Panc1 (cell line): ENCODE data around the gene SHROOM2. TPM values are rescaled to one million over a fixed set of nuclear protein-coding genes. Genes with fewer than 3 reads are reported as not detected.

Source experiments
- ATAC-seq: fragments of 200-7000 bp; cut with Tn5 transposase; 2 replicates; pipeline ENCODE4 v1.9.1; 2020; ENCODE audit warnings: mild to moderate bottlenecking, moderate library complexity
- BruUV-seq: library from RNA; stranded (reverse); fragments of 400-500 nt; replicated peaks from 2 replicates; lab custom pipeline; 2021; lab: Mats Ljungman, UMichigan
- CTCF ChIA-PET: fragments of 300-600 bp; sonication (Branson Sonifier 250); formaldehyde crosslinking; loops from one replicate; lab custom pipeline; 2022; ENCODE audit warnings: antibody characterized with exemption; lab: Charles Lee
- POLR2A ChIA-PET: fragments of 300-600 bp; sonication (Branson Sonifier 250); formaldehyde crosslinking; loops from one replicate; lab custom pipeline; 2022; ENCODE audit warnings: antibody characterized with exemption; lab: Charles Lee
- DNase-seq: peaks from one replicate; pipeline ENCODE4 v3.0.0-alpha.2; 2010; ENCODE audit warnings: low read depth, low spot score
- H3K27ac ChIP-seq: 2 replicates; pipeline ENCODE4 v1.5.1; 2011; ENCODE audit warnings: mild to moderate bottlenecking, low read length, inconsistent platforms
- H3K27me3 ChIP-seq: fragments of 200-500 bp; sonication (Bioruptor generic); 2 replicates; pipeline ENCODE4 v1.6.0; 2014; ENCODE audit warnings: low read length, inconsistent platforms; ENCODE audit not compliant: control insufficient read depth, insufficient read depth
- H3K36me3 ChIP-seq: fragments of 200-500 bp; sonication (Bioruptor generic); 2 replicates; pipeline ENCODE4 v1.5.1; 2014; ENCODE audit warnings: inconsistent platforms, mild to moderate bottlenecking, low read length, moderate library complexity; ENCODE audit not compliant: control insufficient read depth, insufficient read depth
- H3K4me1 ChIP-seq: 2 replicates; pipeline ENCODE4 v1.5.1; 2011; ENCODE audit warnings: inconsistent platforms, mild to moderate bottlenecking, low read length, moderate library complexity; ENCODE audit not compliant: control insufficient read depth, insufficient read depth
- H3K4me3 ChIP-seq, 2 experiments: 2 replicates each; pipeline ENCODE4 v1.5.1; 2011 to 2012; ENCODE audit warnings: low read depth in 2 of 2, low read length in 2 of 2, mild to moderate bottlenecking in 2 of 2, inconsistent platforms in 1 of 2, moderate library complexity in 1 of 2
- H3K9me3 ChIP-seq: fragments of 200-500 bp; sonication (Bioruptor generic); 2 replicates; pipeline ENCODE4 v1.5.1; 2014; ENCODE audit warnings: low read depth, mild to moderate bottlenecking, inconsistent platforms, low read length, moderate library complexity; ENCODE audit not compliant: control insufficient read depth, insufficient read depth
- CTCF ChIP-seq: fragments of 450-650 bp; IDR thresholded peaks from 2 replicates; pipeline ENCODE4 v1.5.1; 2017; ENCODE audit warnings: mild to moderate bottlenecking
- POLR2AphosphoS5 ChIP-seq: IDR thresholded peaks from 2 replicates; pipeline ENCODE4 v1.6.1; 2012; ENCODE audit warnings: mild to moderate bottlenecking, low read depth, low read length, moderate library complexity
- REST ChIP-seq, 2 experiments: IDR thresholded peaks; 2 replicates each; pipeline ENCODE4 v1.6.1; 2011 to 2012; ENCODE audit warnings: low read depth in 2 of 2, control low read depth in 1 of 2, low read length in 1 of 2, mild to moderate bottlenecking in 1 of 2, moderate library complexity in 1 of 2; ENCODE audit not compliant: insufficient read depth in 1 of 2
- SIN3A ChIP-seq: IDR thresholded peaks from 2 replicates; pipeline ENCODE4 v1.6.1; 2012; ENCODE audit warnings: low read depth, mild to moderate bottlenecking, low read length, moderate library complexity, borderline replicate concordance; ENCODE audit not compliant: insufficient read depth
- TCF7L2 ChIP-seq: IDR thresholded peaks from 2 replicates; pipeline ENCODE4 v1.6.1; 2011; ENCODE audit warnings: mild to moderate bottlenecking, low read depth, low read length, inconsistent platforms
- in situ Hi-C: cut with HindIII; loops from 2 replicates; pipeline ENCODE4 v1.10.0; 2016; ENCODE audit warnings: low sequenced_read_pairs, low pct_unique_long_range_greater_than_20kb
- intact Hi-C: fragments of 100-400 bp; cut with micrococcal nuclease; formaldehyde crosslinking; loops from one replicate; pipeline ENCODE4 v1.10.0; 2022; ENCODE audit not compliant: unreplicated experiment
- total RNA-seq: library from RNA; stranded (reverse); gene quantifications from one replicate; pipeline ENCODE4 v1.2.1, GENCODE V29; 2021; ENCODE audit not compliant: unreplicated experiment

Gene SHROOM2
- total RNA-seq, 1 experiment from 2014 or later, result 0.72 TPM

GRCh38 chrX:9844936-9845577 lies 58.8 kb downstream of the SHROOM2 start:
- ChIA-PET POLR2A (no interaction called here), CTCF (no interaction called here)
- H3K36me3 ChIP-seq, result no peaks in the 10 kb centered on the region
- H3K27ac ChIP-seq, result no peak overlapping the region
- H3K4me3 ChIP-seq, result no peak overlapping the region
- in situ Hi-C loops, result no loop called here
- TF ChIP-seq CTCF, result no peak
- no peak for TF ChIP-seq SIN3A
- no peak for TF ChIP-seq REST (IDR thresholded peaks at IDR 0.05; ENCODE audit: insufficient read depth in 1 of 2, low read depth in 2 of 2, low read length in 1 of 2)
- no peak for TF ChIP-seq TCF7L2
- TF ChIP-seq POLR2AphosphoS5, result no peak
- BruUV-seq, result no TSS peak
- DNase-seq (no peak), ATAC-seq (no peak)
- no peaks in the 10 kb centered on the region for H3K27me3 ChIP-seq
- H3K4me1 ChIP-seq, result no peaks in the 10 kb centered on the region
- H3K9me3 ChIP-seq, result no peaks in the 10 kb centered on the region
- intact Hi-C loops, result no loop called here

- Histone ChIP-seq H3K4me1 (no peaks in the 10 kb centered on the region), H3K36me3 (no peaks in the 10 kb centered on the region), H3K4me3 (no peak overlapping the region), H3K9me3 (no peaks in the 10 kb centered on the region), H3K27me3 (no peaks in the 10 kb centered on the region), H3K27ac (no peak overlapping the region)
- TF ChIP-seq REST (IDR thresholded peaks at IDR 0.05; ENCODE audit: insufficient read depth in 1 of 2, low read depth in 2 of 2, low read length in 1 of 2), result no peak
- no peak for TF ChIP-seq CTCF
- ChIA-PET POLR2A (no interaction called here), CTCF (no interaction called here)
- DNase-seq (no peak), ATAC-seq (no peak)
- no TSS peak for BruUV-seq
- in situ Hi-C loops (no loop called here), intact Hi-C loops (no loop called here)
Observed at GRCh38 chrX:9845578-9845952, 59.3 kb downstream of the SHROOM2 start.
